HG02885 (cell line): Measurements from ENCODE around the gene ERC1.

Source experiments
- ATAC-seq: cut with Tn5 transposase; IDR thresholded peaks from one replicate; pipeline ENCODE4 v1.9.1; 2021; ENCODE audit warnings: mild to moderate bottlenecking; ENCODE audit not compliant: unreplicated experiment, poor library complexity

Gene ERC1

DNA sequence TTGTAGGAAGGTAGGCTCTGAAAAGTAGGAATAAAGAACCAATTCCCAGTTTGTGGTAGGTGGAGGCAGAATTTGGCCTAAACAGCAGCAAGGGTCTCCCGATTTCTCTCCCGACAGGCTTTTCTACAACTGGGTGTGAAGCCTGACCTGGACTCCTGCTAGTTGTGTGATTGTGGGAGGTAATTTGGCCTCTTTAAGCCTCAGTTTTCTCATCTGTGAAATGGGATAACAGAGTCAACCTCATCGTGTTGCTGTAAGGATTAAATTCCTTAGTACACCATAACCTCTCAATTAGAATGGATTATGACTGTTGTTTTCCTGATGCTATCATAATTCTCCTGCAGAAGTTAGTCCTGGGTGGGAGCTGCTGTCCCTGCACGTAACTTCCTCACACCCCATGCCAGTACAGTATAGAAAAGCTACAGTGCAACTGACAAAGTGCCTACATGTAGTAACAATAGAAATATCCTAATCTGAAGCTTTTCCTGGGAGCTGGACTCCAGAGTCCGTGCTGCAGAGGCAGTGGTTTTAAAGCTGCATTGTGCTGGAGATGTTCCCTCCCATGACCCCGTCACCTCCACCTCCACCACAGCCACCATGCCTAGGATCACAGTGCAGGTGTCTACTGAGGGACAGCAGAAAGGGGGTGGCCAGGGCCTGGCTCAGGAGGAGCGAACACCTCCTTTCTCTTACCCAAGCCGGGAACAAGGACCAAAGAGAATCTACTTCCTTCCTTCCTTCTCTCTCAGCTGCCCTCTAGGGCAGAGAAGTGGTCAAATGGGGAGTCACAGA is 526.9 kb downstream of the ERC1 start:
- ATAC-seq = no peak

DNA sequence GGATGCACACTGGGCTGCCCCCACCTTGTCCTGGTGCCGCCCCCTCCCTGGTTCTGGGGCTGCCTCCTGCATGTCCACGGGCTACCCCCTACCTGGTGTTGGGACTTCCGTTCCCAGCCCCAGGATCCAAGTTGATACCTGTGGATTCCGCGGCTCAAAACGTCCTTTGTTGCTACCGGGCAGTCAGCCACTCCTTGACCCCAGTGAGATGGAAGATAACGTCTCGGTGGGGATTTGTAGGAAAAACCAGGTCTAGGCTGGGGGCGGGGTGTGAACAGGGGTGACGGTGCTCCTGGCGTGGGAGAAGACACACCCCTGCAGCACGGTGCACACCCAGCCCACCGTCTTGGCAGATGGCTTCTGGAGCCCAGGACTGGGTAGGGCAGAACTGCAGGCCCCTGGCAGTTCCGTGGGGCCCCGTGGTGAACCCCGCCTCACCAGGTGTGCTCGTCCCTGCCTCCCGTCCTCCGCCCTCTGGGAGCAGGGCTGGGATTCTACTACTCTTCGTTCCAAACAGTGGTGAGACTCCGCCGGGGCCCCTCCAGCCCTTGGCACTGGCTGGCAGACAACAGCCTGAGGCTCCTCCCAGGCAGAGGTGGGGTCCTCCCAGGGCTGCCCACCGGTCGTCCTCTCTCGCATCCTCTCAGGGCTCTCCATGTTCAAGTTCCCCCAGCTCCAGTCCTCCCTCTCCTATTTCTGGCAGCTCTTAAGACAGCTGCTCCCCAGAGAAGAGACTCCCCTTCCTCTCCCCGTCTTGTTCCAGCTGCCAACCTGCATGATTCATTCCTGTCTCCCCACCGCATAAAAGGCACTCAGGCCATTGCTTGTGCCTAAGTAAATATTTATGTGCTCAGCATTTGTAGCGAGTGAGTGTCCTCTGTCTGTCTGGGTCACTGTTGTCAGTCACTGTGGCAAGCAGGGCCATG is 527.8 kb downstream of the ERC1 start:
- no peak for ATAC-seq

DNA sequence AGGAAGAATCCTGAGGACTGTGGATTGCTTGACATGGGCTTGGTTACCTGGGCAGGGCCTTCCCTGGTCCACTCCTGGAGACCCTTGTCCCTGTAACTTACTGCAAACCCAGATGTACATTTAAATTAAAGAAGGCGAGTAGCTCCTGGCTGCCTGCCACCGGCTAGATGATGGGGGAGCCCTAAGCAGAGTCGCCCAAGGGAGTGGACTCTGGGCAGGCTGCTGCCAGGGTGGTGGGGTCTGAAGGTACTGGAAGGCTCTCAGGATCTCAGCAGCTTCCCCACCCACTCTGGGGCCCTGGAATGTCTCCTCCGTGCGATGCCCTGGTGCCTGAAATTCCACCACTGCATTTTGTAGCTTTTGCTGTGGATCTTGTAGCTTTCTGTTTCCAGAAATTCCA is 528.6 kb downstream of the ERC1 start:
- no peak for ATAC-seq

DNA sequence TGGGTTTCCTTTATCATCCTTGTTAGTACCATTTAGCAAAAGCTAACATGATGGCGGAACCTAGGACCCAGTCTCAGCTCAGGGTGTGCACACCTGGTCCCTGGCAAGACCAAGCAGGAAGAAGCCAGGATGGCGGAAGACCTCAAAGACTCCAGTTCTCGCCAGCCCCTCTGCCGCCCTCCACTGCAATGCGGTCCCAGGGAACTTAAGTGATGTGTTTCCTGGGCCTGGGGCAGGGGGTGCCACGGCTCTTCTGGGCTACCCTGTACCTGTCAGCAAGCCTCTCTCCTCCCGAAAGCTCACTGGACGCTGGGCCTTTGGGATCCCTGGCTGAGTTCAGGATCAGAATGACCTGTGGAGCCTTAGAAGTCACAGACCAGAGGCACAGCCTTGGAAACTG is 532.0 kb downstream of the ERC1 start:
- ATAC-seq = no peak

DNA sequence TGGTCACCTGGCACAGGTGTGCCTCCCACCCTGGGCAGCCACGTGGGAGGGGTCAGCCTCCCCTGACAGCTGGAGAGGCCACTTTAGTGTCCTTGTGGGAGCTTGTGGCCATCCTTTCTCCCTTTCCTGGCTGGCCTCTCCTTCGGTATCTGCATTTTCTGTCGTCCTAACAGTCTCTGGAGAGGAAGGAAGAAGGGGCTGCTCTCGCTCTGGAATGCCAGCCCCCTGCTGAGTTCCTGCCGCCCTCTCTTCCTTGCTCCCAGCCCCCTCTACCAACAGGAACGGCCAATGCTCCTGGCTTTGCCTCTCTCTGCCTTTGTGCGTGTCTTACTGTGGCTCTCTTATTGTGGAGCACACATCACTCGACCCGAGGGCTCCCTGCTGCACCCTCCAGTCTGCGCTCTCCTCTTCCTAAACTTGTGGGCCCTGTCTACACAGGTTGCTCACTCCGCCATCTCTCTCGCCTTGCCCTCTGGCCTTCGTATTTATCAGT is 532.6 kb downstream of the ERC1 start:
- no peak for ATAC-seq

DNA sequence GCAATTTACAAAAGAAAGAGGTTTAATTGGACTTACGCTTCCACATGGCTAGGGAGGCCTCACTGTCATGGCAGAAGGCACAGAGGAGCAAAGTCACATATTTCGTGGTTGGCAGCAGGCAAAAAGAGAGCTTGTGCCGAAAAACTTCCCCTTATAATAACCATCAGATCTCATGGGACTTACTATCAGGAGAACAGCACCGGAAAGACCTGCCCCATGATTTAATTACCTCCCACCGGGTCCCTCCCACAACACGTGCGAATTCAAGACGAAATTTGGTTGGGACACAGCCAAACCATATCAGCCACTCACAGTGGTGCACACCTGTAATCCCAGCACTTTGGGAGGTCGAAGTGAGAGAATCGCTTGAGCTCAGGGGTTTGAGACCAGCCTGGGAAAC is 534.8 kb downstream of the ERC1 start:
- ATAC-seq = no peak

DNA sequence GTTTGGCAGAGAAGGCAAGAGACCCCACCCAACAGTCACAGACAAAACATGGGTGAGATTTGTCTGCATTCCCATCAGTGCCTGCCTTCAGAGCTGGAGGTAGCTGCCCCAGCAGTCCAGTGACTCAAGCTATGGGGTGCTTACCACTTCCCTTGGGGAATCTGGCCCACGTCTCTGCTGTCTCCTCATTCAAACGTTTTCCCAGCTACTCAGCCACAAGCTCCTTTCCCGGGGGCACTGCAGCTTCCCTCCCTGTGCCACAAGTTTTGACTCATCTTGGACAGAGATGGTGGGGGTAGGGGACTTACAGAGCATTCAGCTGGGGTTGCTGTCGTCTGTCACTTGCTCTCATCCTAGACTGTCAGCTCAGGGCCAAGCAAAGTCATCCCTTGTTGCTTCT is 536.8 kb downstream of the ERC1 start:
- ATAC-seq = no peak

DNA sequence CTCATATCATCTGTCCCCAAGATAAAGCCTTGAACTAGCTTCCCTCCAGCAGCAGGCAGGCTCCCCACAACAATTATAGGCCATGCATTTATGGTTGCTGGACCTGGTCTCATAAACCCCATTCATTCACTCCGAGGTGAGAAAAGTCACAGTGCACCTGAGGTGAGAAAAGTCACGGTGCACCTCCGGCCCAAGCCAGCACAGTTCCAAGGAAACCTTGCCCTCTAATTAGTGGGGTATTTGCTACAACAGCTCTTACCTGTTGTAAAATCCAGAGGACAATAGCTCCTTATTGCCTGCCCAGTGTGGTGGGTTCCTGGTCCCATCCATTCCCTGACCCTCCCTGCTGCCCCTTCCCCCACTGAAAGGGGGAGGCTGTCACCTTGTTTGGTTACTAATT is 537.8 kb downstream of the ERC1 start:
- ATAC-seq = no peak

DNA sequence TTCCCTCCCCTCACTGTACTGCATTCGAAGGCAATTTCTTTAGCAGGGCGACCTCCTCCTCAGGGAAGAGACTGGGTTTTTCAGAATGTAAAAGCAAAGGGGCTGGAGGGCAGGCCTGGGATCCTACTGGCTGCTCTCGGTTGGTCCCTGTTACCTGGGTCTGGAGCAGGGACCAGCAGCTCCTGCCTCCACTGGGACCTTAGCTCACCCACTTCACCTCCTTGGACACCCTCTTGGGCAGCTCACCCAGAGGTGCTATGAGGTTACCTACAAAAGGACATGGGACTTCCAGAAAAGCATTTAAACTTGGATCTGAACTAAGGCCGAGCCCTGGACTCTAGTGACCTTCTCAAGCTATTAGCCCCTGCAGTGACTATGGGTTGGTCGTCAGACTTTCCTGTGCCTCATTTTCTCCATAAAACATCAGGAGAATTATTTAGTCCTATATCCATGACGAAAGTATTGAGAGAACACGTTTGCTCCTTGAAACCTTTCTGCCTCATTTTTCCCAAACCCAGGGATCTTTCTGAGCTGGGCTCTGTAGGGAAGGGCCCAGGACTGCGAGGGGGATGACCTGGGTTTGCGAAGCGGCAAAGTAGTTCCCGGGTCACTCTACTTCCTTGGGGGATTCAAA is 538.3 kb downstream of the ERC1 start:
- ATAC-seq = no peak

DNA sequence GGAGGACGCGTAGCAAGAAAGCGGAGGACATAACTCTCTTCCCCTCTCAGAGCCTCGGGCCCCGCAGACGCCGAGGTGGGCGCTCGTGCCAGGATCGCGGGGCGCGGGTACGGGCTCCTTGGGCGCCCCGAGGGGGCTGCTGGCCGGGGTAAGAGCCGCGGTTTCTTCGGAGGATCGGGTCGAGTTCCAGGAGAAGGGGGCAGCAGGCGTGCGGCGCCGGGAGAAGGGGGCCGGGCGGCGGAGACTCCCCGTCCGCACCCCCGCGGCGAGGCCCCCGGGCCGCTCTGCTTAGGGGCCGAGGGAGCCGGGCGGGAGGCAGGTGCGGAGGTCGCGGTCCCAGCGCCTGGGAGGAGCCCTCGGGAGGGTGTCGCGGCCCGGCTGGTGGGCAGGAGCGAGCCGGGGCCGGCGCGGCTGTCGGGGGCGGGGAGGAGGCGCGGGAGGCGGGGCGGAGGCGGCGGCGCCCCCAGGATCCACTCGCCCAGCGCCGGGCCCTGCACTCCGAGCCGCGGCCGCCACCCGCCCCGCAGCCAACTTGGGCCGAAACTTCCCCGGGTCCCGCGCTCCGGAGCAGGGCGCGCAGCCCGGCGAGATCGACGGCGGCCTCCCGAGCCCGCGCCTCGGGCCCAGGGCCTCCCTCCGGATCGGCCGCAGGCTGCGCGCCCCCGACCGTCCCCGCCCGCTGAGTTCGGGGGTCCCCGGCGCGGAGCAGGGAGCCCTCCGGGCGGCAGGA is 539.0 kb downstream of the ERC1 start:
- no peak for ATAC-seq

DNA sequence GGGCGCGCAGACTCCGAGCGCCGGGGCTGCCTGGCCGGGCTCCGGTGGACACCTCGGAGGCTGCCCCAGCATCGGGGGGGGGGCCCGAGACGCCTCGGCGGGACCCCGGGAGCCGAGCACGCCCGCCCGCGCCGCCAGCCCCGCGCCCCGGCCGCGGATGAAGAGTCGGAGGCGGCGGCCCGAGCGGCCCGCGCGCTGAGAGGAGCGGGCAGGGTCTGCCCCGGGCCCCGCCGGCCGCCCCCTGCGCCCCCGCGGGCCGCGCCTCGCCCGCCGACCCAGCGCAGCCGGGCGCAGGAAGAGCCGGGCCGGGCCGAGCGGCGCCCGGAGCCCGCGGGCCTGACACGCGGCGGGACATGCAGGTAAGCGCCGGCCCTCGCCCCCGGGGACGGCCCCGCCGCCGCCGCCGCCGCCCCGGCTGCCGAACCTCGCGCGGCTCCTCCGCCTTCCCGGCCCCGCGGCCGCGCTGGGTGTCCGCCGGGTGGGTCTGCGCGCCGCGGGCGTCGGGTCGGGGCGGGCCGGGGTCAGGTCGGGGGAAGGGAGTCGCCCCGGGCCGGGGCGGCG is 539.6 kb downstream of the ERC1 start:
- ATAC-seq = no peak

DNA sequence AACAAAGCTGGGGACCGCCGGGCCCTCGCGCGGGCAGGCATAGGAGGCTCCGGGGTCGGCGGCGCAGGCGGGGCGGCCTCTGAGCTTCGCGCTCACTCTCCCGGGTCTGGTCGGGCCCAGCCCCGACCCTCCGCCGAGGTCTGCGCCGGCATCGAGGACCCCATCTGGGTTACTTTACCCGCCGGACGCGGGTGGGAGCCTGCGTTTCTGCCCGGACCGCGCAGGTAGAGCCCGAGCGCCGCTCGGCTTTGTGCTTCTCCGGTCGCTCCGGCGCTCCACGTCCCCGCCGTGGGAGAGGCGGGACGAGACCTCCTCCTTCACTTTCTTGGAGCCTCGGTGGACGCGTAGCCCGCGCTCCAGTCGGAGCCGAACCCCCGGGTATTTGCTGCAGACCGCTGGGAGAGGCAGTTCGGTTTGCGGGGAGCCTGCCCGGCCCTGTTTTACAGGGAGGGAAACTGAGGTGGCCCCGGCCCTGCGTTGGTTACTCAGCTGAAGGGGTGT is 540.2 kb downstream of the ERC1 start:
- ATAC-seq = no peak

DNA sequence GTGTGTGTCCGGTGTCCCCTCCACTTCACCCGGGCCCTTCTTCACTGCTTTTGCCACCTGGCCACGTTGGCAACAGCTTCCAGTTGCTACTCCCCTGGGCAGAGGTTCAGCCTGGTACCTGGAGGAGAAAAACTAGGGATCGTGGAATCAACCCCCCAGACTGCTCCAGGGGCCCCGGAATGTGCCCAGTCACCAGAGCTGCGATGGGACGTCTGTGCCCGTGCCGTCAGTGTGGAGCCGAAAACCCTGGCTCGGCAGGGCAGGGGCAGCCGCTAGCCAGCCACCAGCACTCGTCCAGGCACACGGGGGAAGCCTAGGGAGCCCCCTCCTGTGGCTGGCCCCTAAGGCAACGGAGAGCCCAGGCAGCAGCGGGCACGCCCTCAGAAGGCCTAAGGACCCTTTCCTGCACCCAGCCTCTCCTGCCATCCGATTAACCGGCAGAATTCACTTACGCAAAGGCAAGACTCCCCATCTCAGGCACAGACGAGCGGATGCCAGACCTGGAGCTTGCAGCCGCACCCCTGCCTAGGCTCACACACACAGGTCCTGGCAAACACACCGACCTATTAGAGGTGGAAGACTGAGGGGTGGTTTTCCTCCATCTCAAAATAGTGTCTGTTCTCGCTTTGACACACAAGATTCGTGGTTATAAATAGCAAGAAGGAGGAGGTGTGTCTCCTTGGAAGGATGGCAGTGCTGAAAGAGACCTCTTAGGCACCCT is 540.8 kb downstream of the ERC1 start:
- ATAC-seq = no peak

DNA sequence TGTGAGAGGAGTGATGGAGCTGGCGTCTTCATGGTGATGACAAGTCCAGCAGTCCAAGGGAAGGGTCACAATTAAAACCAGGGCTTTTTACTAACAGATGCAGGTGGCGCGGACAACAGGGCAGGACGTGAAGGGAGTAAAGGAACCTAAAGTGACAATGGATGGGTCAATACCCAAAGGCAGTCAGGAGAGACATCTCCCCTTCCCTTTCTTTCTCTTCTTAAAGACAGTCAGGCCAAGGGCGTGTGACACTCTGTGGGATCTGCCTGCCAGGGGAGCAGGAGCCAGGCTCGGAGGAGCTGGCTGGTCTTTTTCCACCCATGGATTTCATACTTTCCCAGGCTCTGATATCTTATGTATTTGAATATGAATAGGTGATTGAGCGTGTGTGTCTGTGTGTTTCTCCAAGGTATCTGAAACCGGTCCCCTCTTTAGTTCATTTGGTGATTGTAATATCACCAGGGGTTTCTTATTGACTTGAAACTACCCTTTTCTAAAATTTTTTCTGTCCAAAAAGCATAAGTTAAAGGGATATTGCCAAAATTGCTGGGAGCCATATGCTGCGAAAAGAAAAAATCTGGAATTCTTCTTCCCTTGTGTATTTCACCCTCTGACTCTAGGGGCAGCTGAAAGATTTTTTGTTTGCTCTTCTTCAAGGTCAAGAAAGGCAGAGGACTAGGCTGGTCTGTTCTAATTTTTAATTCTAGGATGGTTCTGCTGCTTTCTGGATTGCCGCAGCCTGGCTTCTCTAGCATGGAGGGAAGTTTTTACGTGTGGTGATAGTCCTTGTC is 541.5 kb downstream of the ERC1 start:
- no peak for ATAC-seq

DNA sequence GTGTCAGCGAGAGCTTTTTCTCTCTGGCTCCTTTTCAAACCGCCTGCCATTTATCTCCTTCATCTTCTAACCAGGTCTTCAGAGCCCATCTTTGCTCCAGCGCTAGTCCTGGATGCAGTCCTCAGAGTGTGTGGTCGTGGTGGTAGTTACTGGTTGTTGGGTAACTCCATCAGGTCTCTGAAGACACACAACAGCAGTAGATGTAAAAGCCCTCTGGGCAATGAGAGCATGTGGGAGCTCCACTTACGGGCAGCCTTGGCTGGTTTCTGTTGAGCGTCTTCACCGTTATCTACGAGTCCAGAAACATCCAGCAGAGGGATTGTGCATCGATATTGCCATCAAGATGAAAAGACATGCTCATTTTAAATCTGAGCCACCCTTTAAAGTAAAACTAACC is 542.2 kb downstream of the ERC1 start:
- ATAC-seq = peak; percentile 12

DNA sequence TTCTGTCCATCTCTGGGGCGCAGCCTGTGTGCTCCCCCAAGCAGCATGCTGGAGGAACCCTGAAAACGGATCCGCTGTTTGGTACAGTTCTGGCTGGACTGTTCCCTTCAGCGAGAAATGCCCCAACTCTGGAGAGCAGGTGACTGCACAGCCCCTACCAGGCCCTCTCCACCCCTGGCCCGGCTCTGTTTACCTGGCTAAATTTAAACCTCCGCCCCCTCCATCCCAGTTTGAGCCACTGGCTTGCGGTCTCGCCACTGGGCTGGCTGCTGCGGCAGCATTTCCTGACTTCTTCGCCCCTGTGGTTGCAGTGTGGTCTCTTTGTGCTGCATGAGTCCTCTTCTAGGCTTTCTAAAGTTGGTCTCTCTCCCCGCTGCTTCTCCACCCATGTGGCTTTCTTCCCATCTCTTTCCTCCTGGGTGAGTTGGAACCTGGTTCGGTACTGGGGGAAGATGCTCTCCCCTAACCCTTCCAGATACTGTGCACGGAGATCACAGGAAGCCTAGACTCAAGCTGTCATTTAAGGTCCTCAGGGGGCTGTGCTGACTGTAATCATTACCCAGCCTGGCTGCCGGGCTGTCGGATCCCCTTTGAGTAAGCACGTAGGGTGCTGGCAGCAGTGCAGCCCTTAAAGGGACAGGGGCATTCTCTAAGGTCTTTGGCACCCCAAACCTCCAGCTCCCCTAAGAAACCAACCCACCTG is 542.7 kb downstream of the ERC1 start:
- peak; percentile 47 for ATAC-seq

DNA sequence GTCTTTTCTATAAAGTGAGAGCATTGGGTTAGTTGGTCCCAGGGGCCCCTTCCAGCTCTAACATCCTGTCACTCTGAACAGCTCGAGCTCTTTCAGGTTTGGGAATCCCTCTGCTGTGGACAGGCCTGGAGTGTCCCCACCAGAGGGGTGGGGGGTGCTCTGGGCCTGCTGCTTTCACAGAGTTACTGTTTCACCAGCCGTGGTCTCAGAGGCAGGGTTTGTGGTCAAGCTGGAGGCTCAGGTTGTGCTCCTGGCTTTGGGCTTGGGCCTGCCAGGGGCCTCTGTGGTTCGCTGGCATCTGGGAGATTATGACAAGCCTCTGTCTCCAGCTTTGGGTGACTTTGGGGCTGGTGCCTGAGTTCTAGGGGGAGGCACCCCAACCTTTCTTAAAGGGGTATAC is 543.7 kb downstream of the ERC1 start:
- no peak for ATAC-seq

DNA sequence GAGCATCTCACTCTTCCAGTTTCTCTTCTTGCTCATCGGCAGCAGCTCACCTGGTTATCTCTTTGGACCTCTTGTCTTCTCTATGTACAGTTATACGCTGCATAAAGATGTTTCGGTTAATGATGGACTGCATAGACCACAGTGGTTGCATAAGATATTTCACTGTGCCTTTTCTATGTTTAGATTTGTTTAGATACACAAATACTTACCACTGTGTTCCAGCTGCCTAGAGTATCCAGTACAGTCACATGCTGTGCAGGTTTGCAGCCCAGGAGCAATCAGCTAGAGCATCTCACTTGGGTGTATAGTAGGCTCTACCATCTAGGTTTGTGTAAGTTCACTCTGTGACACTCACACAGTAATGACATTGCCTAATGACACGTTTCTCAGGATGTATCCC is 545.8 kb downstream of the ERC1 start:
- no peak for ATAC-seq
